Activated CD4-positive, alpha-beta T cell treated with anti-CD3 and anti-CD28 coated beads for 48 hours (primary cell): ENCODE measurements around the gene NFU1.
"Not testable (repeated sequence)": the region's sequence is repeated elsewhere in the genome, so short reads cannot be mapped to it uniquely, and the experiment has no call there.

ENCODE experiments used
- DNase-seq: peaks from one replicate; pipeline ENCODE4 v3.0.0-alpha.2; 2020

The NFU1 gene

GRCh38 chr2:69386789-69387734, 50.2 kb downstream of the NFU1 start, which contains the start of gene GFPT1:
Gene GFPT1 (minus strand): TSS chr2:69387227. CDS start chr2:69387071, 156 bp downstream.
- DNase-seq: peak; percentile 95

GRCh38 chr2:69386360-69386759, 50.9 kb downstream of the NFU1 start:
- DNase-seq: no peak

GRCh38 chr2:69385443-69386151, 51.6 kb downstream of the NFU1 start:
- no peak for DNase-seq

GRCh38 chr2:69384618-69385081, 52.6 kb downstream of the NFU1 start:
- DNase-seq: no peak

- no peak for DNase-seq
Measured at GRCh38 chr2:69383176-69383812, 53.9 kb downstream of the NFU1 start.

- DNase-seq: no peak
Measured at GRCh38 chr2:69382547-69382946, 54.7 kb downstream of the NFU1 start.

GRCh38 chr2:69381337-69381737, 55.9 kb downstream of the NFU1 start:
- DNase-seq: peak; percentile 45

- DNase-seq: no peak
Measured at GRCh38 chr2:69380072-69380917, 56.9 kb downstream of the NFU1 start.

- no peak for DNase-seq
Measured at GRCh38 chr2:69376403-69376802, 60.8 kb downstream of the NFU1 start.

GRCh38 chr2:69375494-69376353, 61.5 kb downstream of the NFU1 start:
- DNase-seq: peak; percentile 10

- no peak for DNase-seq
Measured at GRCh38 chr2:69372767-69373166, 64.5 kb downstream of the NFU1 start.

- DNase-seq: no peak
Measured at GRCh38 chr2:69369802-69370201, 67.4 kb downstream of the NFU1 start.

GRCh38 chr2:69368588-69368987, 68.6 kb downstream of the NFU1 start:
- DNase-seq: no peak

GRCh38 chr2:69359371-69359770, 77.9 kb downstream of the NFU1 start:
- DNase-seq: no peak

- no peak for DNase-seq
Measured at GRCh38 chr2:69358914-69359313, 78.3 kb downstream of the NFU1 start.

- no peak for DNase-seq
Measured at GRCh38 chr2:69356471-69356870, 80.8 kb downstream of the NFU1 start.

- DNase-seq: not testable (repeated sequence)
Measured at GRCh38 chr2:69354976-69355375, 82.3 kb downstream of the NFU1 start.

GRCh38 chr2:69353360-69353759, 83.9 kb downstream of the NFU1 start:
- DNase-seq: no peak

- no peak for DNase-seq
Measured at GRCh38 chr2:69348781-69349180, 88.5 kb downstream of the NFU1 start.
